Neutrophil (primary cell): ENCODE measurements around the gene NTN5.
A peak's percentile ranks its signal among the peaks of the same experiment; 100 is the strongest.

Experiments used
- H3K27ac ChIP-seq: fragments of 200-600 bp; sonication (generic); 2 replicates; pipeline ENCODE4 v1.5.1; 2016; ENCODE audit warnings: mild to moderate bottlenecking, moderate library complexity
- H3K27me3 ChIP-seq: fragments of 200-600 bp; sonication (generic); 2 replicates; pipeline ENCODE4 v1.6.0; 2016; ENCODE audit warnings: mild to moderate bottlenecking
- H3K36me3 ChIP-seq: fragments of 200-600 bp; sonication (generic); 2 replicates; pipeline ENCODE4 v1.5.1; 2017
- H3K4me1 ChIP-seq, 2 experiments: fragments of 200-600 bp in 1 of 2; sonication (generic) in 1 of 2; 1 replicate in 1 of 2; 2 replicates in 1 of 2; pipeline versions ENCODE4 v1.5.1 to v1.6.1; 2013 to 2016; ENCODE audit warnings: low read depth in 1 of 2, low read length in 1 of 2, mild to moderate bottlenecking in 1 of 2, moderate library complexity in 1 of 2; ENCODE audit not compliant: control insufficient read depth in 1 of 2, insufficient read depth in 1 of 2
- H3K4me3 ChIP-seq, 2 experiments: fragments of 200-600 bp in 1 of 2; sonication (generic) in 1 of 2; 1 replicate in 1 of 2; 2 replicates in 1 of 2; pipeline ENCODE4 v1.5.1; 2013 to 2016; ENCODE audit warnings: low read depth in 1 of 2, low read length in 1 of 2, mild to moderate bottlenecking in 1 of 2, moderate library complexity in 1 of 2
- H3K9me3 ChIP-seq: fragments of 200-600 bp; sonication (generic); 2 replicates; pipeline ENCODE4 v1.5.1; 2016
- CTCF ChIP-seq: fragments of 200-600 bp; sonication (generic); IDR thresholded peaks from 2 replicates; pipeline ENCODE4 v1.5.1; 2016; ENCODE audit warnings: antibody characterized with exemption

The NTN5 gene

GRCh38 chr19:48644355-48644754, 28.5 kb downstream of the NTN5 start:
- Histone ChIP-seq H3K27me3 (peaks cover 45% of the 10 kb centered on the region), H3K9me3 (no peaks in the 10 kb centered on the region), H3K36me3 (no peaks in the 10 kb centered on the region), H3K4me3 (no peak overlapping the region), H3K4me1 (peaks cover 17 to 21% of the 10 kb centered on the region in 2 experiments), H3K27ac (no peak overlapping the region)
- TF ChIP-seq CTCF = no peak

GRCh38 chr19:48642862-48643261, 30.0 kb downstream of the NTN5 start:
- H3K9me3 ChIP-seq = no peaks in the 10 kb centered on the region
- H3K36me3 ChIP-seq = no peaks in the 10 kb centered on the region
- H3K4me3 ChIP-seq = no peak overlapping the region
- TF ChIP-seq CTCF = no peak
- peaks cover 38% of the 10 kb centered on the region for H3K27me3 ChIP-seq
- H3K27ac ChIP-seq = no peak overlapping the region
- peaks cover 30 to 35% of the 10 kb centered on the region in 2 experiments for H3K4me1 ChIP-seq

GRCh38 chr19:48641850-48642249, 31.0 kb downstream of the NTN5 start:
- Histone ChIP-seq H3K9me3 (no peaks in the 10 kb centered on the region), H3K27me3 (peaks cover 28% of the 10 kb centered on the region), H3K27ac (no peak overlapping the region), H3K4me3 (no peak overlapping the region), H3K36me3 (no peaks in the 10 kb centered on the region), H3K4me1 (peaks cover 38 to 43% of the 10 kb centered on the region in 2 experiments)
- TF ChIP-seq CTCF = no peak

- H3K27me3 ChIP-seq = peaks cover 7% of the 10 kb centered on the region
- H3K4me1 ChIP-seq = peaks cover 40 to 43% of the 10 kb centered on the region in 2 experiments
- H3K9me3 ChIP-seq = no peaks in the 10 kb centered on the region
- no peaks in the 10 kb centered on the region for H3K36me3 ChIP-seq
- H3K27ac ChIP-seq = no peak overlapping the region
- TF ChIP-seq CTCF = no peak
- H3K4me3 ChIP-seq = no peak overlapping the region
Measured at GRCh38 chr19:48639483-48640375, 33.1 kb downstream of the NTN5 start.

GRCh38 chr19:48638831-48639381, 33.9 kb downstream of the NTN5 start:
- Histone ChIP-seq H3K9me3 (no peaks in the 10 kb centered on the region), H3K4me1 (peaks cover 48 to 51% of the 10 kb centered on the region in 2 experiments), H3K27me3 (no peaks in the 10 kb centered on the region), H3K36me3 (no peaks in the 10 kb centered on the region), H3K4me3 (peak overlapping the region; percentile 87 to 90), H3K27ac (peak overlapping the region; percentile 96)
- no peak for TF ChIP-seq CTCF
